Upper lobe of right lung (tissue), 1 donor: ENCODE data around the gene UCKL1. TPM values are rescaled to one million over a fixed set of nuclear protein-coding genes. Genes with fewer than 3 reads are reported as not detected.

Experiments
- ATAC-seq: fragments of 200-7000 bp; cut with Tn5 transposase; one replicate; pipeline ENCODE4 v1.9.1; 2020; ENCODE audit warnings: mild to moderate bottlenecking, moderate library complexity
- DNase-seq: peaks from one replicate; pipeline ENCODE4 v3.0.0-alpha.2; 2020
- H3K27ac ChIP-seq: fragments of 200-600 bp; one replicate; pipeline ENCODE4 v1.8.0; 2022
- H3K27me3 ChIP-seq: fragments of 200-600 bp; one replicate; pipeline ENCODE4 v1.8.0; 2022; ENCODE audit warnings: mild to moderate bottlenecking
- H3K36me3 ChIP-seq: fragments of 200-600 bp; one replicate; pipeline ENCODE4 v1.8.0; 2022
- H3K4me1 ChIP-seq: fragments of 200-600 bp; one replicate; pipeline ENCODE4 v1.8.0; 2022
- H3K4me3 ChIP-seq: fragments of 200-600 bp; one replicate; pipeline ENCODE4 v1.8.0; 2022; ENCODE audit warnings: mild to moderate bottlenecking
- H3K9me3 ChIP-seq: fragments of 200-600 bp; one replicate; pipeline ENCODE4 v1.8.0; 2022
- CTCF ChIP-seq: fragments of 200-600 bp; IDR thresholded peaks from one replicate; pipeline ENCODE4 v1.8.0; 2022; ENCODE audit warnings: antibody characterized with exemption
- intact Hi-C: fragments of 100-400 bp; cut with DNase I; formaldehyde crosslinking; loops from one replicate; pipeline ENCODE4 v1.11.0; 2022
- total RNA-seq: library from RNA; stranded (reverse); fragmentation: NEBNext Ultra II Directional; extraction: Animal tissue kit (Norgen Biotek cat#: 25700); gene quantifications from one replicate; pipeline ENCODE4 v1.2.1, GENCODE V29; 2021
- donor health status: DM: no; HTN: yes; CAD: no; lungs with severe emphysema.

The UCKL1 gene
- total RNA-seq, 1 donor from 2014 or later = 38.9 TPM

GRCh38 chr20:63953764-63954429, 2.3 kb downstream of the UCKL1 start:
- Histone ChIP-seq H3K9me3 (no peaks in the 10 kb centered on the region), H3K4me3 (no peak overlapping the region), H3K27me3 (no peaks in the 10 kb centered on the region), H3K36me3 (no peaks in the 10 kb centered on the region), H3K27ac (peak overlapping the region; percentile 8), H3K4me1 (peaks cover 76% of the 10 kb centered on the region)
- intact Hi-C loops = no loop called here
- TF ChIP-seq CTCF = no peak
- no peak for DNase-seq
- ATAC-seq = no peak

DNA sequence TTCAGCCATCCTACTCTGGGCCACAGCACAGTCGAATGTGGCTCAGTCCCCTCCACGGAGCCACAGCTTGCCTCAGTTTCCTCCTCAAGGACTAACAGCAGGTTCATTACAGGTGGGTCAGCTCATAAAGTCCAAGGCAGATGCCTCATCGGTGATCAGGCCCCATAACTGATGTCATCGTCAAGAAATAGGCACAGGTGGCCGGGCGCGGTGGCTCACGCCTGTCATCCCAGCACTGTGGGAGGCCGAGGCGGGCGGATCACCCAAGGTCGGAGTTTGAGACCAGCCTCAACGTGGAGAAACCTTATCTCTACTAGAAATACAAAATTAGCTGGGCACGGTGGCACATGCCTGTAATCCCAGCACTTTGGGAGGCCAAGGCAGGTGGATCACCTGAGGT, 3.4 kb downstream of the UCKL1 start:
- intact Hi-C loops = no loop called here
- no peak overlapping the region for H3K27ac ChIP-seq
- TF ChIP-seq CTCF = no peak
- peaks cover 80% of the 10 kb centered on the region for H3K4me1 ChIP-seq
- no peaks in the 10 kb centered on the region for H3K27me3 ChIP-seq
- no peaks in the 10 kb centered on the region for H3K36me3 ChIP-seq
- H3K4me3 ChIP-seq = no peak overlapping the region
- no peaks in the 10 kb centered on the region for H3K9me3 ChIP-seq
- DNase-seq (no peak), ATAC-seq (no peak)

GRCh38 chr20:63952210-63952535, 4.0 kb downstream of the UCKL1 start:
- H3K27ac ChIP-seq = no peak overlapping the region

GRCh38 chr20:63951398-63952209, 4.6 kb downstream of the UCKL1 start:
- Histone ChIP-seq H3K27ac (peak overlapping the region; percentile 17), H3K4me3 (no peak overlapping the region), H3K4me1 (peaks cover 76% of the 10 kb centered on the region), H3K9me3 (no peaks in the 10 kb centered on the region), H3K27me3 (no peaks in the 10 kb centered on the region), H3K36me3 (no peaks in the 10 kb centered on the region)
- intact Hi-C loops = no loop called here
- no peak for DNase-seq
- no peak for TF ChIP-seq CTCF
- ATAC-seq = no peak

More at GRCh38 chr20:63952210-63952535, 4.0 kb downstream of the UCKL1 start:
- H3K27me3 ChIP-seq = no peaks in the 10 kb centered on the region
- no peak overlapping the region for H3K4me3 ChIP-seq
- peaks cover 80% of the 10 kb centered on the region for H3K4me1 ChIP-seq
- DNase-seq (no peak), ATAC-seq (no peak)
- no peaks in the 10 kb centered on the region for H3K9me3 ChIP-seq
- H3K36me3 ChIP-seq = no peaks in the 10 kb centered on the region
- no peak for TF ChIP-seq CTCF
- intact Hi-C loops = no loop called here

DNA sequence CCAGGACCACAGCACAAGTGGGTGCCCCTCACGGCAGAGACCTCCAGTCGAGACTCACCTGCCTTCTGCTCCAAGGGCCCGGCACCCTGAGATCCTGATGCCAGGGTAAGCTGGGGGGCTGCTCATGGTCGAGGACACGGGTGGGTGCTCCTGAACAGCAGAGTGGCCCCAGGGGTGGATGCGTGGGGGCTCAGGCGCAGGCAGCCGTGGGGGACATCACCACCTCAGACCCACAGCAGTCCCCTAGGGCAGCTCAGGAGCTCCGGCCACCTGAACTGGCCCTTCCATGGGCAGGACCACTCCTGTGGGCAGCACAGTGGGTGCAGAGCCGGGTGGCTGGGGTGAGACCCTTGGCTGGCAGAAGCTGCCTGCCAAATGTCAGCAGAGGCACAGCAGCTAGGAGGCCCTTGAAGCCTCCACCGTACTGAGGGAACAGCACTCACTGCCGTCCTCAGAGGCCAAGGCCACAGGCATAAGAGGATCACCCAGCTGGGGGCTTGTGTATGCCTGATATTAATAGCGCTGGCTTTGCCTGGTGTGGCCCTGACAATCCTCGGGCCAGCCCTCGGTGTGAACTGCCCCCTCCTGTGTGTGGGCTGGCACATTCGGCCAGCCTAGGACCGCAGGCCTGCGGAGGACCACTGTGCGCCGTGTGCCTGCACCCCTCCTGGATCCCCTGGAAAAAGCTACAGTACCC, 5.4 kb downstream of the UCKL1 start:
- Histone ChIP-seq H3K9me3 (no peaks in the 10 kb centered on the region), H3K4me3 (no peak overlapping the region), H3K27me3 (no peaks in the 10 kb centered on the region), H3K27ac (peak overlapping the region; percentile 17), H3K36me3 (peaks cover 4% of the 10 kb centered on the region), H3K4me1 (peaks cover 76% of the 10 kb centered on the region)
- ATAC-seq (no peak), DNase-seq (no peak)
- intact Hi-C loops = no loop called here
- no peak for TF ChIP-seq CTCF
